HCT116 (cell line): ENCODE data around the gene RPS6KA2. TPM values are rescaled to one million over a fixed set of nuclear protein-coding genes. Genes with fewer than 3 reads are reported as not detected.

Experiments used
- ATAC-seq: fragments of 200-7000 bp; cut with Tn5 transposase; 2 replicates; pipeline ENCODE4 v1.9.1; 2020; ENCODE audit warnings: mild to moderate bottlenecking, moderate library complexity
- BruUV-seq: library from RNA; stranded (reverse); fragments of 400-500 nt; replicated peaks from 2 replicates; lab custom pipeline; 2021; lab: Mats Ljungman, UMichigan
- CTCF ChIA-PET: fragments of 300-600 bp; sonication (Branson Sonifier 250); formaldehyde crosslinking; loops from one replicate; lab custom pipeline; 2021; ENCODE audit warnings: antibody characterized with exemption; lab: Charles Lee
- POLR2A ChIA-PET: fragments of 300-600, 350-600 bp; sonication (Branson Sonifier 250); formaldehyde crosslinking; loops from one replicate; lab custom pipeline; 2021; ENCODE audit warnings: antibody characterized with exemption; lab: Charles Lee
- RAD21 ChIA-PET, 2 experiments: fragments of 300-600 bp; sonication (Branson Sonifier 250); formaldehyde crosslinking; loops; one replicate each; lab custom pipeline; 2023; ENCODE audit warnings: low total read pairs in 2 of 2; ENCODE audit not compliant: uncharacterized antibody in 2 of 2, unreplicated experiment in 2 of 2, low non-redundant PET in 1 of 2; lab: Charles Lee
- DNase-seq: peaks from one replicate; pipeline ENCODE4 v3.0.0-alpha.2; 2010; ENCODE audit warnings: low read depth, low spot score
- H2AFZ ChIP-seq: fragments of 200-600 bp; shearing (Covaris generic), sonication (generic); 2 replicates; pipeline ENCODE4 v1.6.1; 2017; ENCODE audit warnings: low read depth, mixed run types, mixed read lengths, antibody characterized with exemption, low read length; ENCODE audit not compliant: poor library complexity, severe bottlenecking
- H3K27ac ChIP-seq: 2 replicates; pipeline ENCODE4 v1.5.1; 2012; ENCODE audit warnings: low read depth, low read length
- H3K27me3 ChIP-seq: fragments of 200-600 bp; sonication (generic); 2 replicates; pipeline ENCODE4 v1.6.1; 2016; ENCODE audit warnings: mixed run types, low read length, mixed read lengths; ENCODE audit not compliant: insufficient read depth
- H3K36me3 ChIP-seq, 2 experiments: fragments of 200-500 bp in 1 of 2; fragments of 200-600 bp in 1 of 2; sonication (Bioruptor generic) in 1 of 2; sonication (generic) in 1 of 2; 2 replicates each; pipeline versions ENCODE4 v1.5.1 to v1.6.1; 2014 to 2016; ENCODE audit warnings: low read length in 2 of 2, inconsistent platforms in 1 of 2, mixed read lengths in 1 of 2, mixed run types in 1 of 2; ENCODE audit not compliant: insufficient read depth in 2 of 2, control insufficient read depth in 1 of 2
- H3K4me1 ChIP-seq, 2 experiments: fragments of 200-600 bp in 1 of 2; sonication (generic) in 1 of 2; 2 replicates each; pipeline versions ENCODE4 v1.5.1 to v1.6.1; 2012 to 2017; ENCODE audit warnings: low read length in 2 of 2, inconsistent platforms in 1 of 2, mild to moderate bottlenecking in 1 of 2, mixed read lengths in 1 of 2, mixed run types in 1 of 2, moderate library complexity in 1 of 2; ENCODE audit not compliant: insufficient read depth in 2 of 2, control insufficient read depth in 1 of 2
- H3K4me2 ChIP-seq: fragments of 200-600 bp; sonication (generic); 2 replicates; pipeline ENCODE4 v1.6.1; 2017; ENCODE audit warnings: mixed run types, low read length, mixed read lengths
- H3K4me3 ChIP-seq, 2 experiments: fragments of 200-600 bp in 1 of 2; sonication (generic) in 1 of 2; replicated peaks in 1 of 2; 2 replicates each; pipeline ENCODE4 v1.5.1; 2011 to 2016; ENCODE audit warnings: low read length in 2 of 2, control low read depth in 1 of 2, low read depth in 1 of 2, mild to moderate bottlenecking in 1 of 2, mixed read lengths in 1 of 2, mixed run types in 1 of 2
- H3K79me2 ChIP-seq: fragments of 200-600 bp; sonication (generic); 2 replicates; pipeline ENCODE4 v1.6.1; 2017; ENCODE audit warnings: mild to moderate bottlenecking, mixed run types, low read length, moderate library complexity, mixed read lengths; ENCODE audit not compliant: insufficient read depth
- H3K9ac ChIP-seq: fragments of 200-600 bp; sonication (generic); 2 replicates; pipeline ENCODE4 v1.6.1; 2016; ENCODE audit warnings: low read length, mixed read lengths
- H3K9me2 ChIP-seq: fragments of 200-600 bp; sonication (generic), shearing (Covaris generic); 2 replicates; pipeline ENCODE4 v1.6.1; 2017; ENCODE audit warnings: mixed run types, mild to moderate bottlenecking, moderate library complexity; ENCODE audit not compliant: insufficient read depth
- H3K9me3 ChIP-seq, 2 experiments: fragments of 200-500 bp in 1 of 2; fragments of 200-600 bp in 1 of 2; sonication (Bioruptor generic) in 1 of 2; sonication (generic) in 1 of 2; 2 replicates each; pipeline ENCODE4 v1.6.1; 2014 to 2017; ENCODE audit warnings: low read length in 2 of 2, mixed read lengths in 2 of 2, inconsistent platforms in 1 of 2, low read depth in 1 of 2, mild to moderate bottlenecking in 1 of 2, mixed run types in 1 of 2, moderate library complexity in 1 of 2; ENCODE audit not compliant: control insufficient read depth in 1 of 2, insufficient read depth in 1 of 2
- H4K20me1 ChIP-seq: fragments of 200-600 bp; sonication (generic), shearing (Covaris generic); 2 replicates; pipeline ENCODE4 v1.6.1; 2017; ENCODE audit warnings: mixed run types, mild to moderate bottlenecking, moderate library complexity; ENCODE audit not compliant: insufficient read depth
- ATF3 ChIP-seq: IDR thresholded peaks from 2 replicates; pipeline ENCODE4 v1.6.1; 2012
- CEBPB ChIP-seq: IDR thresholded peaks from 2 replicates; pipeline ENCODE4 v1.6.1; 2012; ENCODE audit warnings: low read depth
- ELF1 ChIP-seq: IDR thresholded peaks from 2 replicates; pipeline ENCODE4 v1.6.1; 2012; ENCODE audit warnings: low read depth, borderline replicate concordance
- EZH2 ChIP-seq: fragments of 200-600 bp; sonication (generic); IDR thresholded peaks from 2 replicates; pipeline ENCODE4 v1.6.1; 2017; ENCODE audit warnings: antibody characterized with exemption, mixed run types
- EZH2phosphoT487 ChIP-seq: fragments of 200-600 bp; IDR thresholded peaks from 2 replicates; pipeline ENCODE4 v1.6.1; 2018; ENCODE audit warnings: antibody characterized with exemption, borderline replicate concordance
- FOSL1 ChIP-seq: IDR thresholded peaks from 2 replicates; pipeline ENCODE4 v1.6.1; 2012; ENCODE audit warnings: low read depth
- MAX ChIP-seq: IDR thresholded peaks from 2 replicates; pipeline ENCODE4 v1.6.1; 2012
- POLR2AphosphoS5 ChIP-seq: IDR thresholded peaks from 2 replicates; pipeline ENCODE4 v1.6.1; 2011; ENCODE audit warnings: mild to moderate bottlenecking, low read depth, low read length, moderate library complexity
- SP1 ChIP-seq: IDR thresholded peaks from 2 replicates; pipeline ENCODE4 v1.6.1; 2012; ENCODE audit warnings: low read depth
- SRF ChIP-seq: IDR thresholded peaks from 2 replicates; pipeline ENCODE4 v1.6.1; 2012; ENCODE audit warnings: low read depth
- TCF7L2 ChIP-seq: IDR thresholded peaks from 2 replicates; pipeline ENCODE4 v1.7.0; 2011; ENCODE audit warnings: borderline replicate concordance, inconsistent platforms; ENCODE audit not compliant: insufficient read depth, insufficient read length; ENCODE audit errors: extremely low read depth
- YY1 ChIP-seq: IDR thresholded peaks from 2 replicates; pipeline ENCODE4 v1.6.1; 2011; ENCODE audit warnings: low read length, low read depth, moderate library complexity, mild to moderate bottlenecking; ENCODE audit not compliant: insufficient replicate concordance; ENCODE audit errors: extremely low read depth
- ZNF274 ChIP-seq: fragments of 200-500 bp; sonication (Bioruptor generic); IDR thresholded peaks from 2 replicates; pipeline ENCODE4 v1.6.1; 2014; ENCODE audit warnings: mild to moderate bottlenecking, low read depth, low read length, inconsistent platforms
- intact Hi-C: fragments of 100-400 bp; cut with micrococcal nuclease; formaldehyde crosslinking; loops from 2 replicates; pipeline ENCODE4 v1.10.0; 2022
- total RNA-seq: library from RNA; stranded (reverse); gene quantifications from one replicate; pipeline ENCODE4 v1.2.1, GENCODE V29; 2021; ENCODE audit not compliant: unreplicated experiment

RPS6KA2 gene
- total RNA-seq, 1 experiment from 2014 or later, result 8.5 TPM

GRCh38 chr6:166617359-166617758 is 9.7 kb downstream of the RPS6KA2 start:
- Histone ChIP-seq H4K20me1 (no peaks in the 10 kb centered on the region), H2AFZ (no peak overlapping the region), H3K4me3 (no peak overlapping the region), H3K4me1 (peaks cover 0 to 12% of the 10 kb centered on the region in 2 experiments; a peak in 1 of 4 replicates), H3K27ac (no peak overlapping the region), H3K27me3 (no peaks in the 10 kb centered on the region), H3K9ac (no peak overlapping the region), H3K9me2 (no peaks in the 10 kb centered on the region), H3K9me3 (no peaks in the 10 kb centered on the region), H3K36me3 (no peaks in the 10 kb centered on the region), H3K79me2 (no peaks in the 10 kb centered on the region), H3K4me2 (no peak overlapping the region)
- CTCF ChIA-PET, result no interaction called here
- POLR2A ChIA-PET, result no interaction called here
- intact Hi-C loops, result no loop called here
- RAD21 ChIA-PET, result no interaction called here
- DNase-seq, result no peak
- no peak for ATAC-seq
- no peak for TF ChIP-seq SP1
- no peak for TF ChIP-seq SRF
- TF ChIP-seq ZNF274, result no peak
- TF ChIP-seq FOSL1, result no peak
- TF ChIP-seq ATF3, result no peak
- TF ChIP-seq YY1, result no peak
- TF ChIP-seq TCF7L2, result no peak
- TF ChIP-seq EZH2, result no peak
- no TSS peak for BruUV-seq

GRCh38 chr6:166616261-166617238 is 10.5 kb downstream of the RPS6KA2 start:
- Histone ChIP-seq H3K9ac (no peak overlapping the region), H3K4me2 (no peak overlapping the region), H3K79me2 (no peaks in the 10 kb centered on the region), H3K36me3 (no peaks in the 10 kb centered on the region), H3K27ac (no peak overlapping the region), H3K4me3 (no peak overlapping the region), H2AFZ (no peak overlapping the region), H3K9me2 (no peaks in the 10 kb centered on the region), H3K27me3 (no peaks in the 10 kb centered on the region), H3K9me3 (no peaks in the 10 kb centered on the region), H3K4me1 (peaks cover 0 to 12% of the 10 kb centered on the region in 2 experiments; a peak in 1 of 4 replicates), H4K20me1 (no peaks in the 10 kb centered on the region)
- intact Hi-C loops, result no loop called here
- BruUV-seq, result no TSS peak
- CTCF ChIA-PET, result no interaction called here
- ATAC-seq, result no peak
- no peak for DNase-seq
- RAD21 ChIA-PET, result no interaction called here
- POLR2A ChIA-PET, result no interaction called here
- TF ChIP-seq EZH2phosphoT487 (no peak), ELF1 (no peak), POLR2AphosphoS5 (no peak), CEBPB (no peak), MAX (no peak)
- TF ChIP-seq, all 23 proteins: peak for 0
